Middle frontal gyrus (tissue), 1 donor: ENCODE data around the gene SLC39A11.
"Not testable (repeated sequence)": the region's sequence is repeated elsewhere in the genome, so short reads cannot be mapped to it uniquely, and the experiment has no call there.

ENCODE experiments used
- DNase-seq: peaks from one replicate; pipeline ENCODE4 v3.0.0-alpha.2; 2015; ENCODE audit warnings: low spot score; ENCODE audit errors: extremely low spot score

Gene SLC39A11

GRCh38 chr17:72839131-72839725 is 253.3 kb downstream of the SLC39A11 start:
- DNase-seq = no peak

GRCh38 chr17:72838581-72838980 is 253.9 kb downstream of the SLC39A11 start:
- no peak for DNase-seq

GRCh38 chr17:72838068-72838467 is 254.4 kb downstream of the SLC39A11 start:
- DNase-seq = no peak

GRCh38 chr17:72837335-72837734 is 255.2 kb downstream of the SLC39A11 start:
- DNase-seq = no peak

GRCh38 chr17:72833128-72833765 is 259.2 kb downstream of the SLC39A11 start:
- DNase-seq = no peak

- no peak for DNase-seq
These were observed 260.2 kb downstream of the SLC39A11 start for GRCh38 chr17:72832306-72832705.

- DNase-seq = no peak
These were observed 262.6 kb downstream of the SLC39A11 start for GRCh38 chr17:72829883-72830282.

- DNase-seq = no peak
These were observed 265.9 kb downstream of the SLC39A11 start for GRCh38 chr17:72826602-72827001.

GRCh38 chr17:72826059-72826458 is 266.4 kb downstream of the SLC39A11 start:
- not testable (repeated sequence) for DNase-seq

GRCh38 chr17:72825218-72825617 is 267.3 kb downstream of the SLC39A11 start:
- no peak for DNase-seq

GRCh38 chr17:72824267-72824666 is 268.2 kb downstream of the SLC39A11 start:
- DNase-seq = not testable (repeated sequence)

GRCh38 chr17:72822358-72823023 is 270.0 kb downstream of the SLC39A11 start:
- DNase-seq = no peak

- DNase-seq = no peak
These were observed 276.1 kb downstream of the SLC39A11 start for GRCh38 chr17:72816406-72816805.

- DNase-seq = no peak
These were observed 279.0 kb downstream of the SLC39A11 start for GRCh38 chr17:72813481-72813880.

- no peak for DNase-seq
These were observed 279.7 kb downstream of the SLC39A11 start for GRCh38 chr17:72812823-72813222.

- DNase-seq = no peak
These were observed 280.4 kb downstream of the SLC39A11 start for GRCh38 chr17:72811976-72812687.

GRCh38 chr17:72810991-72811508 is 281.4 kb downstream of the SLC39A11 start:
- no peak for DNase-seq

- DNase-seq = no peak
These were observed 286.5 kb downstream of the SLC39A11 start for GRCh38 chr17:72806011-72806410.

- no peak for DNase-seq
These were observed 287.4 kb downstream of the SLC39A11 start for GRCh38 chr17:72804949-72805707.

GRCh38 chr17:72802726-72803125 is 289.8 kb downstream of the SLC39A11 start:
- no peak for DNase-seq

- no peak for DNase-seq
These were observed 295.3 kb downstream of the SLC39A11 start for GRCh38 chr17:72797142-72797541.
